SIG-M5 treated with dmso at 0.1 percent for 504 hours (cell line): ENCODE data around the gene TTC34.

Experiments
- DNase-seq: peaks from one replicate; lab custom pipeline; 2025; ENCODE audit not compliant: unreplicated experiment; lab: John Stamatoyannopoulos, UW

Gene TTC34

DNA sequence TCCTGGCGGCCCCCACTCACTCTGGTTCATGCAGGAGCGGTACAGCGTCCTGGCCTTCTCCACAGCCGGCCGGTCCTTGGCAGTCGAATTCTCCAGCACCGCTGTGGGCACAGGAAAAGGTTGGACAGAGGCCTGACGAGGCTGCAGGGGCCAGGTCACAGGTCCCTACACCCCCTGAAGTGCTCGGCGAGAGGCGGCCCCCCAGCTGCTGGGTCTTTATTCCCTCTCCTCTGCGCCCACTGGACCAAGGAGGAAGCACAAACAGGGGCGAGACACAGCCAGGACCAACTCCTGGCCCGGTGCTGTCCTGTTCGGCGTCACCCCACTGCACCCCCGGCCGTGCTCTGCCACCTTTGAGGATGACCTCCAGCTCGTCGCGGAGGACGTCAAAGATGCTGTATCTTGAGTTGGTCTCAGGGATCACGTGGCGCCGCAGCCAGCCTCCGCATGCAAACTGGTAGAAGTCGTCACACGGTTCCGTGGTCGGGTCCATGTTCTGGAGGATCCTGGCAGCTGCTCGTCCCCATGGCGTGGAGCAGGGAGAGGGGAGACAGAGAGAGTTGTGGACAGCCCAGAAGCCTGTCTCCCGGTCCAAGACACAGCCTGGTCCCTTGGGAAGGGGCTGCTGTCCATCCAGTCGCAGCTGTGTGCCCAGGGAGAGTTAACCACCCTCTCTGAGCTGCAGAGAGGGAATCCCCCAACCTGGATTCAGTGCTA lies 192.0 kb downstream of the TTC34 start:
- no peak for DNase-seq

DNA sequence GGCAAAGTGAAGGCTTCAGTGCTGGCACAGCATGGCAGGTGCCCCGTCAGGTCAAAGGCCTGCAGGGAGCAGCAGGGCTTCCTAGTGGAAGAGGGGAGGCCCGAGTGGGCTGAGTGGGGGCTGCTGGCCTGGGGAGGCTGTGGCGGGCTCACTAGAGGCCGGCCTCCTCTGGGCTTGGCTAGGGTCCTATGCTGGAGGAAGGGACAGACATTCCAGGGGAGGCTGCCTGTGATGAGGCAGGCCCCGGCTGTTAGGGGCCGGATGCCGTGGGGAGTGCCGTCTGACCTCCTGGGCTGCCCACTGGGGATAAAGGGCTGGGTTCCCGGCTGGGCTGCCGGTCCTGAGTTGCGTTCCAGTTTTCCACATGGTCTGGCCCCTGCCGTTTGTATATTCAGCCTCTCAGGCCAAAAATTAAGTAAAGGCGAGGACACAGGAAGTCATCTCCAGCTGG lies 193.8 kb downstream of the TTC34 start:
- no peak for DNase-seq

DNA sequence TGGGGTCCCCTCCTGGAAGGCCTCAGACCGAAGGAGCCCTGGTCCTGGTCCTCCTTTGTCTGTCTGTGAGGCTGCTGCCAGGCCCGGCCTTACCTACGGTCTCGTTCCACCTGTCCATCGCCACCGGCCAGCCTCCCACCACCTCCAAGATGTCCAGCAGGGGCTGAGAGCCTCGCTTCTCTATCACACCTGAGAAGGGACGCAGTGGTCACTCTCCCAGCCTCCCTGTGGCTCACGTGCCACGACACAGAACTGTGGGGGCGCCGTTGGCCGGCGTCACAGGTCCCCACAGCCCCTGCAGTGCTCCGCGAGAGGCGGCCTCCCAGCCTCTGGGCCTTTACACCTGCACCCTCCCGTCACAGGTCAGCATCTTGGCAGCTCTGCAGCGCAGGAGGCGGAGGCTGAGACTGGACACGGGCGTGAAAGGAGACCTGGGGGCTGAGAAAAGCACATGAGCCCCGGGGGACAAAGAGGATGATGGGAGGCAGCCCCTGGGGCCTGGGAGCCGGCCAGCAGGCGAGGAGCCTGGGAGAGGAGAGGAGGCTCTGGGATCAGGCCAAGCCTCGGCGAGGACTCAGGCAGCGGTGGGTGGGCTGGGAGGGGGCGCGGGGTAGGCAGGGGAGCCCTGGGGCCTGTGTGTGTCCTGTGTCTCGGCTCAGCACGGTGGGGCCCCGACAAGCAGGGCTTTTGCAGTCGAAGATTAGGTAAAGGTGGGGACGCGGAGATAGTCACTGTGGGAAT lies 194.4 kb downstream of the TTC34 start:
- no peak for DNase-seq

DNA sequence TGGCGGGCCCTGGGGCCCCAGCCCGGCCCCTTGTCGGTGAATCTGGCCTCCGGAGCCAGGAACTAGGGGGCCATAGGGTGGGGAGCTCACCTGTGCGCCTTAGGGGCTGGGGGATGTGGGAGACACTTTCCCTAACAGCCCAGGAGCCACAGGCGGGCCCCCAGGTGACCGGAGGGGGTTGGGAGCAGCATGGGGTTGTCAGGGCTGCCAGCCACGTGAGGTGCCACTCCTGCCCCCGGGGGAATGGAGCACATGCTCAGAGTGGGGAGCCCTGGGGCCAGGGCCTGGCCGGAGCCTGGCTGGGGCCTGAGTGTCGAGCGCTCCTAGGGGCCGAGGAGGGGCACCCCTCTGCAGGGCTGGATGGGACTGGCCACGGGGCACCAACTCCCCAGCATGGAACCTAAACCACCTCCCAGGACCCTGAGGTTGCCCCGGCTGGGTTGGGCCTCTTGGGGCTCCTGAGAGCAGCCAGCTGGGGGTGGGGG lies 195.1 kb downstream of the TTC34 start:
- no peak for DNase-seq

DNA sequence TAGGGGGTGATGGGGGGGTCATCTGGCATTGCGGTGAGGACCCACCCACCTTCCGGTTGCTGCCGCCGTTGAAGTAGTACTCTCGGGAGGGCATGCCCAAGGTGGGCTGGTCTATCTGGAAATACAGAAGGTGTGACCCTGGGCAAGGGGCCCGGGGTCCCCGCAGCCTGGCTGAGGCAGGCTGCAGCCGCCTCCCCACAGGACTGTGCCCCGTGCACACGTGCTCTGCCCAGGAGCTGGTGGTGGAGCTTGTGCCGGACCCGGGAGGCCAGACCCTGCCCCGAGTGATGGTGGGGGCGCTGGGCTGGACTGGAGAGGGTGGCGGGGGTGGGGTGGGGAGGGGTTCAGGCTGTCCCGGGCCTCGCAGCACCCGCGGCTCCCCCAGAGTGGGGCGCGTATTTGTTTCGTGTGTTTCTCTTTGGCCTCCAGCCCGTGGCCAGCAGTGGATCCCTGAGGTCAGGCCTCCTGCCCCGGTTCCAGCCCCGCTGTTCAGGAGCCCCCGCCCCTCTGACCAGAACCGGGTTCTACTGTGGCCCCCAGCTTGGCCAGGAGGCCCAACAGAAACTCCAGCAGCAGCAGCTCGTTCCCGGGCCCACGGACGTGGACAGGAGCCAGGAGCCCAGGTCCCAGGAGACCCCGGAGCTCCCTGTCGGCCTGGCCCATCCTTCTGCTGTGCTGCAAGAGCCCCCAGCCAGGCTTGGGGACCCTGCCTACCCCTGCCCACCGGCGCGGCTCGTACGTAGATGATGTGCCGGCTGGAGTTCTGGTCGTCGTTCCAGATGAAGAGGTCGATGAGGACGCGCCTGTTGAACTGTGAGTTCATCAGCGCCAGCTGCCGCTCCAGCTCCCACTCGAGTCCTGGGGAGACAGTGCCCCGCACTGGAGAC lies 195.7 kb downstream of the TTC34 start:
- no peak for DNase-seq

DNA sequence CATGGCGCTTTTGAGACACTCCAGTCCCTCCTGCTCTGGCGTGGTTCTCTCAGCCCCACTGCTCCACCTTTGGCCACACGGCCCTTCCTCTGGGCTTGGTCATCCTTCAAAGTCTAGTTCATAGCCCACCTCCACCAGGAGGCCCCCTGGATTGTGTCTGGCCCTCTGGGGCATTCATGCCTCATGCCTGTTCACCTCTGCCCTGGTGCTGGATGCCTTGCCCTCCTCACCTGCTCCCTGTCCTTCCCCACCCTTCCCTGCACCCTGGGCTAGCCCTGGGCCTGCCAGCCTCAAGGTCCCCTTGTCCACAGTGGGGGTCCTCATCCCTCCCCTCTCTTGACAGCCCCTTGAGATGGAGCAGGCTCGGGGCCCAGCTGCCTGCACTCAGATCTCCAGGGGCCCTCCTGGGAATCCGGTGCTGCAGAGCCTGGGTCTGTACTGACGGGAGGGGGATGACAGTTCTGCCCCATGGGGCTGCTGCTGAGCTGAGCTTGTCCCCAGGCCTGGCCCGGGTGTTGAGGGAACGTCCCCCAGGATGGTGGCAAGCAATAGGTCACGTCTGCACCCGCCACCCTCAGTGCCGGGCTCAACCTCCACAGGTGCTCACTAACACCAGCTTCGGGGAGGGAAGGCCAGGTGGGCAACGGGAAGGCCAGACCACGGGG lies 196.5 kb downstream of the TTC34 start:
- no peak for DNase-seq

DNA sequence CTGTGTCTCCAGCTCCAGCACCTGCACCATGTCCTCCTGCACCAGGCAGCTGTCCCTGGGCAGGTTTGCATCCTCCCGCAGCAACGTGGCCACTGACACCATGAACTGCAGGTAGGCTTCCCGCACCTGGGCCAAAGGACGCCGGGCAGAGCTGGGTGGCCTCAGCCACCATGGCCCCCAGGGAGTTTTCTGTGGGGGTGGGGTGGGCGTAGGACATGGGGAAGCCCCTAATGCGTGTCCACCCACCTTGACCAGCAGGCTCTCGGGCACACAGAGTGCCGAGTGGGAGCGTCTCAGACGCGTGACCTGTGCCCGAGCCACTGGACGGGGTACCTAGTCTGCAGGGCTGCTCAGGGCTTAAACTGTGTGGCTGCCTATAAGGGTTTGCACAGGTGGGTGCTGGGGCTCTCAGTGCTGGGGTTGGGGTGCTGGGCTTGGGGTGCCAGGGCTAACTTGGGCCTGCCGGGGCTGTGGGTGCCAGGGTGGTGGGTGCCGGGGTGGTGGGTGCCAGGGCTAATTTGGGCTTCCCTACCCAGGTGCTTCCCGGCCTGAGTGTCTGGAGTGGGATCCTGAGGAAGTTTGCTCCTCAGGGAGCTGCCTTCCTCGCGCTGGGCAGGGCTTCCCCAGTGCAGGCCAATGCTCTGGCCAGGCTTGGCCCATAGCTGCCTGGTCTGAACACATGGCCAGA lies 197.2 kb downstream of the TTC34 start:
- DNase-seq: no peak

DNA sequence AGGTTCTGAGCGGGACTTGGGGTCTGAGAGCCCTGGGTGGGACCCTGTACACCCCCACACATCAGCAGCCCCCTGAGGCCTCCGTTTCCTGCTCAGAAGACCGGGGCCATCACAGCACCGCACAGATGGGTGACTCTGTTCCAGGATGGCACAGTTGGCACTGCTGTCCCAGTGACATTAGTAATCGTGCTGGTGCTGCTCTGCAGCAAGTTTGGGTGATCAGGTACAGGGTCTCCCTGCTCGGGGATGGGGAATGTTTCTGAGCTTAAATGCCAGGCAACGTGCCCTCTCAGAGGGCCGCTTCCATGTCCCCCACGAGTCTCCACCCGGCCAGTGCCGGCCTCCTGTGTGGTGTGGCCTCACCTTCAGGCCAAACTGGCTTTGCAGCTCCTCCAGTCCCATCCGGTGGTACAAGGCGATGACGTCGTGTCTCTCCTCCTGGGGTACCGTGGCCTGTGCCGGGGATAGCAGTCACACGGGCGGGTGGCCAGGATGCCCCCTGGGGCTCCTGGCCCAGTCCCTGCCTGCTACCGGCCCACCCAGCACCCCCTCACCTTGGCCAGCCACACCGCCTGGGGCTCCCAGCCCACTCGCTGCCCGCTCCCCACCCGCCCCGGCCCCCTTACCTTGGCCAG lies 197.9 kb downstream of the TTC34 start:
- DNase-seq: no peak

DNA sequence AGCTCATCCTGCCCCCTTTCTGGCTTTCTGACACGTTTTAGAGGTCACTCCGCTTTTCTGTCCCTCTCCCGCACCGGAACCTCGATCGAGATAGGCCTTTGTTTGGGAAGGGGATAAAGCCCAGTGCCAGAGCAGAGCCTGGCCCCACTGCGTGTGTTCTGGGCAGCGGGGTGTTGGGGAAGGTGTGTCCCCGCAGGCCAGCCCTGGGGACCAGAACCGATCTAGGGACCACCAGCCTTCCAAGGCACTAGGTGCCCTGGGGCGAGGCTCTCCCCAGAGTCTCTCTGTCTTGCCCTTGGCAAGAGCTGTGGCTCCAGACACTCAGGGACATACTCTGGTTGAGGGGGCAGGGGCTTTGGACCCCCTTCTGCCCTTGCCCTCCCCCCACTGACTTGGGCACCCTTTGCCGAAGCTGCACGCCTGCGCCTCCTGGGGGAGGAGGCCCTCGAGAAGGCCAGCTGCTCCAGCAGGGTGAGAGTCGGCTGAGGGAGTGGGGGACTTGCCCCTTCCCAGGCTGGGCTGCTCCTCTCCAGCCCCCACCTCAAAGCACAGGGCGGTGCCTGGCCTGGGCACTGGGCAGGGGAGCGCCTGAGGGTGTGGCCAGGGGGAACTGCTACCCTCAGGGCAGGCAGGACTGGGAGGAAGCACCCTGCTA lies 198.5 kb downstream of the TTC34 start:
- DNase-seq: no peak

DNA sequence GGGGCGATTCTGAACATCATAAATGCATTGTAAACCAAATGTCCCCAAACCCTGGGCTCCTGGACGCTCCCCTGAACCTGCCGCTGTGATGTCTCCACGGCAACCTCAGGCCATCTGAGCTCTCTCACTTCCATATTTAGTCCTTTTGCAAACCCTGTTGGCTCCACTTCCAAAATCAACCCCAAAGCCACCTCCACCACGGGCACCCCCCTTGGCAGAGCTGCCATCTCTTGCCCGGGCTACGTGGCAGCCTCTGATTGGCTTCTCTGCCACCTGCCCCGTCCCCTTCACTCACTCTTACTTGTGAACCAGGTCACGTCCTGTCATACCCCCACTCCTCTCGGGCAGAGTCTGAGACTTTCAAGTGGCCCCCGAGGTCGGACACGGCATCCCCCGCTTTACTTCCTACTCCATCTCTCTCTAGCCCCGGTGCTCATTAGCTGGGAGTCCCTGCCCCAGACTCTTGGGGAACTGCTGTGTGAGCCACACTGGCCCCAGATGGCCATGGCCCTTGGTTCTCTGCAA lies 199.1 kb downstream of the TTC34 start:
- no peak for DNase-seq

DNA sequence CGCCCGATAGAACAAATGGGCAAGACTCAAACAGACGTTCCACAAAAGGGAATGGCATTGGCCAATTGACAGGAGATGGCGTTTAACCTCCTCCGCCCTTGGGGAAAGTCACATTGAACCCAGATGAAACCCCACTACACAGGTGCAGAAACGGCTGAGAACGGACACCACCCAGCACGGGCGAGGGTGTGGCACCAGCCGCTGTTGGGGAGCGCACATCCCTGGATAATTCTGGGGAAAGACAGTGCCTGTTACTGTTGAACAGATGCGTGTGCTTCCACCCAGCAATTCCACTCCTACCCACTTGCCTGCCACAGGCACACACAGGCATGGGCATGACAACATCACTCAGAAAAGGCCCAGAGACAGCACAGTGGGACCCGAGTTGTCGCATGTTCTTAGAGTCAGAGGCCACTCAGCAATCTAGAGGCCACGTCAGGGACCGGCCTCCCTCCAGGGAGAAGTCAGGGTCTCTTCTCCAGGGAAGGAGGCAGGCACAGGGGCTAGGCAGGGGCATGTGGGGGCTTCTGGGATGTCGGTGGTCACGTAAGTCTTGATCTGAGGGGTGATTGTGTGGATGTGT lies 199.7 kb downstream of the TTC34 start:
- no peak for DNase-seq

DNA sequence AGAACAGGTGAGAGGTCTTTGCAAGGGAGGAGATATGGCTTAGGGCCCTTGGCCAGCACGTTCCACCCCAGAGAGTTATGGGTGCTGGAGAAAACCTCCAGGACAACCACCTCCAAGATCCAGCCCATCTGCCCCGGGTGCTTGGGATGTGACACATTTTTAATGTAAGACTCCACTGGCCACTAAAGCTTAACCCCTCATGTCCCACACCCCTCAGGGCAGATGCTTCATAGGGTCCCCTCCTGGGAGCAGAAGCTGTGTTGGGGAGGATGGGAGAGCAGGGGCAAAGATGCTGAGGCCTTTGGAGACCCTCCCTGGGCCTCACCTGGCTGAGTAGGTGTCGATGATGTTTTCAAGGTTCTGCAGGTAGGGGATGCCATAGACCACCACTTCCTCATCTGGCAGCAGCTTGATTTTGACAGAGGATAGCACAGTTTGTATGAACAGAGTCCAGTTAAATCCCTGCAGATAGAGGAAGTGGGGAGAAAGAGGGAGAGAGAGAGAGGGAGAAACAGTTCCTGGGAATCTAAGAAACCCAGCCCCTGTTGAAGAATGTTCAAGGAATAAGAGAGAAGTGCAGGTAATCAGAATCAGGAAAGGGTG lies 203.1 kb downstream of the TTC34 start:
- DNase-seq: no peak

DNA sequence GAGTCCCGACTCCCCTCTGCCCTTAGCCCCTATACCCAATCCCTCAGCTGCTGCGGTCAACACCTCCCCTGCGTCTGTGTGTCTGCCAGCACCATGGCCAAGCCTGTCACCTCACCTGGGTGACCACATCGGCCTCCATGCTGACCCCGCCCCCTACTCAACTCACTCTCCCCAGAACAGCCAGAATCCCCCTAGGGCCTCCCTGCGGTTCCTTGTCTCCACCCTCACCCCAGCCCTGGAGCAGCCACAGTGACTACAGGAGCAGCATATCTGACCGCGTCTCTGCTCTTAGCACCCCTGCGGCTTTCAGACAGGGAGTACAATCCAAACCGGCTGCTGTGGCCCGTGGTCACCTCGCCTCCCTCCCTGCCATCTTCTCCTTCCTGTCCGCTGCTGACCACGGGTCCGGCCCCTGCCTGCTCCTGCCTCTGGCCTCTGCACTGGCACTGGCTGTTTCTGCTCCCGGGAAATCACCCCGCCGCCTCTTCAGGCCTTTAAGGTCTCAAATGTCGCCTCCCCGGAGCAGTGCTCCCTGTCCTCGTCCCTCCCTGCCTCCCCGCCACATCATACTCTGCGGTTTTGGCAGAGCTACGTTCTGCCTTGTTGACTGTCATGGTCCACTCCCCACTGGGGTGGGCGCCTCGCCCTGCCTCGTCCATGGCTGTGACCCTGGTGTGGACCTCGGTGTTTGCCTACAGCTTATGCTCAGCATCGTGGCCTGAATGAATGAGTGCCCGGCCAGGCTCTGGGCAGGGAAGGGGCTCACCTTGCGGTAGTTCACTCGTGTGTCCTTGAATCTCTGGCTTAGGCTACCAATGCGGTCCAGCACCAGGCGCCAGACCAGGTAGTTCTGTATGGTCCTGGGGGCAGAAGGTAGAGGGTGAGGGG lies 203.8 kb downstream of the TTC34 start:
- DNase-seq: no peak

DNA sequence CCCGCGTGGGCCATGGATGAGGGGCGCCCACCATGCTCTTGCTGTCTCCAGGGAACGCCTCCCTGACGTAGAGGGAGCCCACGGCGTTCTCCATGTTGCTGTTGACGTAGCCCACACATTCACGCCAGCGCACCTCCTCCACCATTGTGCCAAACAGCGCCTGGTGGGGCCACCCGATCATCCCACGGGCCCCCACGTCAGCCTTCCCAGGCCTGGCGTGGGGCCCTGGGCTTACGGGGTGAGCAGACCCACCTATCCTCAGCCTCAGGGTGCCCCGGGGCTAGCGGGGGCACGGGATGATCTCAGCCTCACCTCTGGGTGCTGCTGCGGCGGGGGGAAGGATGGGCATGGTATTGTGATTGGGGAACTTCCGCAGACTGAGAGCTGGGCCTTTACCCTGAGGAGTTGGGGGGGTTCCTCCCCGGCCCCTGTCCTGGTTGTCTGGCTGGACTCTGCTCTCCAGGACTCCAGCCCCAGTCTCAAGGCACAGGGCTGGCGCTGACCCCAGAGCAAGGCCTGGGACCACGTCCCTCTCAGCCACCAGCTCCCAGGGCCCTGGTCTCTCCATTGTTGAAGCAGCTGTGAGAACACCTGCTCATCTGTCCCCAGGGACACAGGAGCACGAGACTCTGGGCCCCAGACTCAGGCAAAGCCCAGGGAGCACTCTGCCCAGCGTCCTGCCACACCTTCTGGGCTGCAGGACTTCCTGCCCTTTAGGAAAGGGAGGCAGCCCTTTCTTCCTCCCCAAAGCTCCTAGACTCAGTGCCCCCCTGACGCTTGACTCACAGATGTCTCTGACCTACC lies 204.8 kb downstream of the TTC34 start:
- no peak for DNase-seq

DNA sequence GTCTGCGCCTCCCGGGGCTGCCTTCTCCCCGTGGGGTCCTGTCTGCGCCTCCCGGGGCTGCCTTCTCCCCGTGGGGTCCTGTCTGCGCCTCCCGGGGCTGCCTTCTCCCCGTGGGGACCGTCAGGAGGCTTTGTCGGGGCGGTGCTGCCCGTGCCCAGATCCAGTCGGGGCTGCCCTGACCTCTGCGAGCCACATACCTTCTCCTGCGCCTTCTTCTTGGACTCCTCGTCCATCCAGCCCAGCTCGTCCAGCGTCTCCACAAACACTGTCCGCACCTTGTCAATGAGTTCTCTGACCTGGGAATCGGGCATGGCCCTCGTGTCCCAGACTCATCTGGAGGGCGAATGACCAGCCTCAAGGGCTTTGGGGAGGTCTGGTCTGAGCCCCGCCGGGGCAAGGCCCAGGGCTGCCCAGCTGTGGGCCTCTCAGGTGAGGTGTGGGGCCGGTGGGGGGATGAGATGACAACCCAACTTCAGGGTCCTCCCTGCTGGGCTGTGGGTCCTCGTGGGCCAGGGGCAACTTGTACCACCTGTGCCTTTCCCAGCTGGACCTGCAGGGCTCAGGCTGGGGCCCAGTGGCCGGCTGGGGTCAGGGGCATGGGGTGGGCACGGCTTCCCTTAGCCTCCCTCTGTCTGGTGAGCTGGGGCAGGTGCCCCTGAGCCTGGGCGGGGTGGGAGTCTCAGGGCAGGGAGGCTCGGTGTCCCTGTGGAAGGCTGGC lies 205.5 kb downstream of the TTC34 start:
- no peak for DNase-seq

DNA sequence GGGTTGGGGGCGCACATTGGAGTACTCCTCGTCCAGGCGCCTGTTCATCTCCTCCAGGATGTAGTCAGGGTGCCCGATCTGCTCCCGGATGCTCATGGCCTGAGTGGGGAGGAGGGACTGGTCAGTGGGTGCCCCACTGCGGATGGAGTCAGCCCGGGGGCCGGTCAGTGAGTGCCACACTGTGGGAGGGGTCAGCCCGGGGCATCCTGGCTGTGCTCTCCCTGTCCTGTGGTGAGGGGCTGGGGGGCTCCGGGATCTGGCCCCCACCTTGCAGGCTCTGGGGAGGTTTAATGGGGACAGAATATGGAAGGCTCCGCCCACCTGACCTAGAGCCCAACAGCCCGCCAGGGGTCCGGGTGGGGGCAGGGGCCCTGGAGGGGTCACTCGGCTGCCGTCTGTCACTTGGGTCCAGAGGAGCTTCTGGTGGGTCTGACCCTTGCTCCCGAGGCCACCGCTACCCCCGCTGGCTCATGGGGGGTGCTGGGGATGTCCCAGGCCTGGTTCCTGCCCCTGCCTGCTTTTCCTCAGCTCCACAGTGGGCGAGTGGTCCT lies 206.2 kb downstream of the TTC34 start:
- no peak for DNase-seq
